Hepatocyte (in vitro differentiated cells): Measurements from ENCODE around the gene SUPT4H1.

Experiments
- CTCF ChIP-seq: fragments of 200-600 bp; sonication (generic); IDR thresholded peaks from 2 replicates; pipeline ENCODE4 v1.5.1; 2016; ENCODE audit warnings: antibody characterized with exemption, mild to moderate bottlenecking; ENCODE audit not compliant: poor library complexity
- EZH2 ChIP-seq: fragments of 200-600 bp; sonication (generic); IDR thresholded peaks from 2 replicates; pipeline ENCODE4 v1.6.1; 2016; ENCODE audit warnings: antibody characterized with exemption, mild to moderate bottlenecking, borderline replicate concordance
- EZH2phosphoT487 ChIP-seq: fragments of 200-600 bp; sonication (generic); IDR thresholded peaks from one replicate; pipeline ENCODE4 v1.6.1; 2018; ENCODE audit warnings: antibody characterized with exemption, mild to moderate bottlenecking, low read depth, moderate library complexity; ENCODE audit not compliant: unreplicated experiment, severe bottlenecking

DNA sequence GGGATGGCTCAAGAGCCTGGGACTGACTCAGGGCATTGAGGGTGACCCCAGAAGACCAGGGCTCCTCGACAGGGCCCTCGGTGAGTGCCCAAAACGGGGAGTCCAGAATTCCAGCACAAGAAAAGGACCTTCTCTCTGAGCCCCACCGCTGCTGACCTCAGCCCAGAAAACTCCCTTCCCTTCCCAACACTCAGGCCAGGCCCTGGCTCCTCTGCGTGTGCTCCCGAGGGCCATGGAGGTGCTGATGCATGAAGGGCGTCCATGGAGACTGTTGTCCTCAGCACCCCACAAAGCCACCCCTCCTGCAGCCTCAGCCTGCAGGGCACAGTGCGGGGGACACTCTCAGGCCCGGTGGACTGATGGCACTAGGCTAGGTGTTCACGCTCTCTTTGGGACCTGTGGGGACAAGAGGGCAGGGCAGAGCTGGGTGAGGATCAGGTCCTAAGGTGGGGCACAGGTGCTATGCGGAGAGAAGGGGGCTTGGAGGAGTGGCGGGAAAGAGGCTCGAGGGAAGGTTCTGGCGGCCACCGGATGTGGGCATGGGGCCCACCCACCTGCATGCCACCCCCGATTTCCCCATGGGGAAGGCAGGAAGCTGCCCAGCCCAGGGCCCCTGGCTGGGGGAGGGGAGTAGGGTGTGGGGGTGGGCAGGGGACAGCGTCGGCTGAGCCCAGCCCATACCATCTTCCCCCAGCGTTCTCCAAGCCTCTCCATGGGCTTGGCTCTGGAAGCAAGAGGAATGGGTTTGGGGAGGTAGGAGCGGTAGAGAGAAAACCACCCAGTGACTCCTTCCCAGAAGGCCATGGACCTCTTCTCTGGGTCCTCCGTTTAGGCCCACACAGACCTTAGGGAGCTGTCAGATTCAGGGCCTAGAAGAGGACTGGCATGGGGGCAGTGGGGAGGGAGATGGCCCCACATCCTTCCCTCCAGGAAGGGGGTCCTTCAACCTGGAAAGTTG is 18.9 kb downstream of the SUPT4H1 start:
- TF ChIP-seq CTCF (no peak), EZH2 (no peak), EZH2phosphoT487 (no peak)
